ENCODE results near the gene IGFALS. TPM values are rescaled to one million over a fixed set of nuclear protein-coding genes. Genes with fewer than 3 reads are reported as not detected.

IGFALS gene
- not detected in 2 replicates for total RNA-seq
- polyA plus RNA-seq (2012), result 0.08 TPM

DNA sequence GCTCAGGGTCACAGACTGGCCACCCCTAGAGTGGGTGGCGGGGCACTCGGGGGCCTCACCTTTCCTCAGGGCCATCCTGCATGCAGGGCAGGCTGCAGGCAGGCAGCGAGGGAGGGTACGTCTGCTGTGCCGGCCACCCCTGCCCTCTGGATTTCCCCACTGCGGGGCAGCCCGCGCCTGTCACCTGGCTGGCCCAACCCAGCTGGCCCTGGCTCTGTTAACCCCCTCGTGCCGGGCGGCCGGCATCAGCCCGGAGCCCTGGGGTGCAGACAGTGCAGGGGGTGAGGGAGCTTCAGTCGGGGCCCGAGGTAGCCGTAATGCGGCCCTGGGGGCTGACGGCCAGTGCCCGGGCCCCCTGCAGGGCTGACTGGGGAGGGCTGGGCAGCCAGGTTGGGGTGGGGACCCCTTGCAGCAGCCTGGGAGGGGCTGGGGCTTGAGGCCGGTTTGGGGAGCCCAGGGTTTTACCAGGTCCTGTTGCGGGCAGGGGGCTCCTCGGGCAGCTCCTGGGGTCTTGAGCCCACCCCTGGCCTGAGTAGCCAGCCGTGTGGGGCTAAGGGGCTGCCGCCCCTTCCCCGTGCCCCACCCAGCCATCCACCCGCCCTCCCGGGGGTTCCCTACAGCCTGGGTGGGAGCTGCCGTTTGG, at the start of gene IGFALS:
Gene IGFALS (minus strand): TSS at position 128 of the 643 bp plus-strand sequence. CDS start 53 bp downstream, at position 75.
- DNase-seq (ENCODE audit: low read depth), result no peak

DNA sequence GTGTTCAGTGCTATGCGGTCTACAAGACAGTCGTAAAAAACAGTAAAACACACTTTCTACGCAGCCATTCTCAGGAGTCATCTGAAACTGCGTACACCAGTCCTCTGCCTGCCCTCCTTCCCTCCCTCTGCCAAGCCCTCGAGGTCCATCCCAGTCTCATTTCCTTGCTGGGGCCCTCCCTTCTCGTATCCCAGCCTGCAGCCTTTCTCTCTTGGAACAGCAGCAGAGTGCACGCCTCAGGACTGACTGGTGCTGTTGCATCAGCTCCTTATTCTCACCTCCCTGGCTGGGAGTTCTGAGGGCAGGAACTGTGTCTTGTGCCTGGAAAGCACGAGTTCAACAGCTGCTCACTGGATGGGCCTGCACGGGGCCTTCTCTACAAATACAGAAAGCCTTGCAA, 46.0 kb upstream of the IGFALS start:
- DNase-seq (ENCODE audit: low read depth), result peak; percentile 10

DNA sequence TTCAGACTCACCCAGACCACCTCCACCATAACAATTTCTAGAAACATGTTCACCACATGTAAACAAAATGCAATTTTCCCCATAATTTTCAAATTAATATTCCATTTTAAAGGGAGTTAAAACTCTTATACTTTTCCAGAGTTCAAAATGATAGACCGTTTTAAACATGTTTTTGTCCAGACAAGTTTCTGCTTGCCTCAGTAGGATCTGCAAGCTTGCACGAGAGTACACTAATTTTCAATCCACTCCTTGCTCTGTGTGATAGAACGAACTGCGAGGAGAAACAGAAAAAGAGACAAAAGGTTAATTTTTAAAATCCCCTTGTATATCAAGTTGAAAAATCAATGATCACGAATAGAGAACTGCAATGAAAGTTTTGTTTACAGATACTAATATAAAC, 40.6 kb upstream of the IGFALS start:
- DNase-seq (ENCODE audit: low read depth), result no peak

DNA sequence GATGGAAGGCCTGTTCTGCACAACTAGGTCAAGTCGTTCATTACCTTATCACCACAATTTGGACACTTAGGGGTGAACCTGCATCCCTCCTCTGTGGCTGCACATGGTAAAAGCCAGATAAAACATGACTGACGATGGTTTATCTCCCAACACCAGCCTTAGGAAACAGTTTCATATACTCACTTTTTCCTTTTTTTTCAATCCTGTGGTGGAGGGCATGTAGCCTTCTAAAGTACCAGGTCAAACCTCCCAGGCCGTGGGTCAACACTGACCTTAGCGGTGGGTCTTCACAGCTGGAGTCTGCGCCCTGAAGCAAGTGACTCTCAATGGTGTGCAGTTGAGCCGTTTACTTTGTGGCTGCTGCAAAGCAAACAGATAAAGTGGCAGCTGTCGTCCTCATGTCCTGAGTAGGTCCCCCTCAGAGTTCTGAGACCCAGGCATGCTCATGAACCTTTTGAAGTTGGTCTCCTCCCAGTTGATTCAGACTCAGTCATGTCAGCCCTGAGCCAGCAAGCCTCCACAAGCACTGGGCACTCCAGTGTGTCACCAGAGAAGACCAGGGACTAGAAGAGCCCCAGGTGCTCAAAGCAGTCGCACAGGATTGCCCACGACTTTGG, 39.4 kb upstream of the IGFALS start:
- no peak for DNase-seq (ENCODE audit: low read depth)

DNA sequence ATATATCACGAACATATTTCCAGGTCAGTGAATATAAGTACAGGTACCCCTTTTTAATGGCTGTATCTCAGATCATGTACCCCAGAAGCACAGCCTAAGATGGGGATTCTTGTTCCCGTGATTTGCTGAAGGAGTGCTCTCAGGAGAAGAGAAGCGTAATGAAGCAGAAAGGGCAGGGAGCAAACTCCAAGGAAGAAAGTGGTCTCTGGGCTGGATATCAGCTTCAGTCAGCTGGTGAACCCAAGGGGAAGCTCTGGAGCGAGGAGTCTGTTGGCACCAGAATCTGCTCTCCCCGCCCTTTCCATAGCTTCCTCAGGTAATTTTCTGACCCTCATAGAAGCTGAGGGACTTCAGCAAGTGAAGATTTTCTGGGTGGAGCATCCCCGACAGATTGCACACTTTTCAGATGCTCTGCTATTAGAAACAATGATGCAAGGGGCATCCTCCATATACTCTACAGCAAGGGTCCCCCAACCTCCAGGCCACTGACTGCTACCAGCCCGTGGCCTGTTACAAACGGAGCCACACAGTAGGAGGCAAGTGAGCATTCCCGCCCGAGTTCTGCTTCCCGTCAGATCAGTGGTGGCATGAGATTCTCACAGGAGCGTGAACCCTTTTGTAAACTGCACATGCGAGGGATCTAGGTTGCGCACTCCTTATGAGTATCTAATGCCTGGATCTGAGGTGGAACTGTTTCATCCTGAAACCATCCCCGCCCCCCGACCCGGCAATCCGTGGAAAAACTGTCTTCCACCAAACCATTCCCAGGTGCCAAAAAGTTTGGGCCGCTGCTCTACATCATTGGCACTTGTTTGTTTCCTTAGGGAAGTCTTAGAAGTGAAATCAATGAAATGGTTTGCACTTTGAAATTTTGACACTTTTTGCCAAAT, 37.9 kb upstream of the IGFALS start:
- no peak for DNase-seq (ENCODE audit: low read depth)

DNA sequence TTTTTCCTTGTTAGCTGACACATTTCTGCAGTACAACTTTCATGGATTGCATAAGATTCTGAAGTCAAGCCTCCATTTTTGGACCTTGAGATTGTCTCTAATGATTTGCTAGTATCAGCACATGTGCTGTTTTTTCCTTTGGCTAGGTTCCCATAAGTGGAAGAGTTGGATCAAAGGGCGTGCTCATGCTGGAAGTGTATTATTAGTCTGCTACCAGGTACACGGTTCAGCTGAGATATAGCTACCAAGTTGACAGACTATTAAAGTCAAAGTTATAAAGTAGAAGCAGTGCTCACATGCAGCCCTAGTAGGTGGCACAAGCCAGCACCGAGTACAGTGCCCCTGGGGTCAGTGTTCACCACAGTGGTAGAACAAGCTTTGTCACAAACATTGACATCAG, 36.7 kb upstream of the IGFALS start:
- no peak for DNase-seq (ENCODE audit: low read depth)

DNA sequence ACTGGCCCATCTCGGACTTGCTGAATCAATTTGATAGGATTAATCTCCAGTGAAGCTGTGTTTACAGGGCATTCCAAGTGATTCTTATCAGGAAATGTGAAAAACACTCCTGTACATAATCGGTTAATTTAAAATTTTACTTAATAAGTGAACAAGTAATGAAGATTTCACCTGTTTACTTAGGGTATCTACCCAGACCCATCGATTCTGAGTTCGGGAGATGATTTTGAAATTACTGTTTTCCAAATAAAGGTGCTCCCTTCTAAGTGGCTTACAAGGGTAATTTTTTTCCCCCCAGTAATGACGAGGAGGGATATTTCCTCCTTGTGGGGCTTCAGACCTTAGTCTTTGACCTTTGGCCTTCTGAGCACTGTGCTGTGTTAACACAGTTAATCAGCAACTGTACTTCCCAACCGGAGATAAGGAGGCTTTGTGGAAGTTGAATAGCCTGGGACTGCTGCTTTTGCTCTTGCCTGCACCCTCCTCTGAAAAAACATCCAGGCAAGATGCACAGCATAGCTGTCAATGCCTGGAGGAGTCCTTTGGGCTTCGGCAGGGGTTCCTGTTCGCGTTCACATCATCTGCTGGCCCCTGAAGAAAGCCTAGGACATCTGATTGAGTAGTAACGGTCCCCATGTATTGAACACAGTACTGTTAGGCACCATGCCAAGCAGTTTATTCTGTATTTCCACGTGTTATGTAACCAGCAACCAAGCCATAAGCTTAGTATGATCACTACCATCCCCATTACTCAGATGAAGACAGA, 35.3 kb upstream of the IGFALS start:
- DNase-seq (ENCODE audit: low read depth), result no peak

DNA sequence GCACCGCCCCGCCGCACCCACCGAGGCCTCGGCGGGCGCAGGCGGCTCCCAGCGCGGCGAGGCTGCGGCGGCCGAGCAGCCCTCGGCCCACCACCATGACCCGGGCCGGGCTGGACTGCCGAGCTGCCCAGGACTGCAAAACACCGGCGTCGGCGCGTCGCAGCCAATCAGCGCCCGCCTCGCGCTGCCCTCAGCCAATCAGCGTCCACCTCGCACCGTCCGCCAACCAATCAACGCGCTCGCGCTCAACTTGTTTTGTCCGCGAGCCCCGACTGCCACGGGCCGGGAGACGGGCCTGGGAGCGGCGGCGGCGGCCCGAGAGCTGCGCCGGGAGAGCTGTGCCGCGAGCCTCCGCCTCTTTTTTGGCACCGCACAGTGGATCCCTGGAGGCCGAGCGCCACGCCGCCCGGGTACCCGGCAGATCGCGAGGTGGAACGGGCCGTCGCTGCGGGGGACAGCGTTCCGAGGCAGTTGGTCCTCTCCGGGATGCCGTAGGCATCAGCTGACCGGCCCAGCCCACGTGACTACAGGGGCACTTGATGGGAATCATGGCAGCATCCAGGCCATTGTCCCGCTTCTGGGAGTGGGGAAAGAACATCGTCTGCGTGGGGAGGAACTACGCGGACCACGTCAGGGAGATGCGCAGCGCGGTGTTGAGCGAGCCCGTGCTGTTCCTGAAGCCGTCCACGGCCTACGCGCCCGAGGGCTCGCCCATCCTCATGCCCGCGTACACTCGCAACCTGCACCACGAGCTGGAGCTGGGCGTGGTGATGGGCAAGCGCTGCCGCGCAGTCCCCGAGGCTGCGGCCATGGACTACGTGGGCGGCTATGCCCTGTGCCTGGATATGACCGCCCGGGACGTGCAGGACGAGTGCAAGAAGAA, 33.4 kb upstream of the IGFALS start, which contains the start of the genes FAHD1 and HAGH:
Gene FAHD1 (plus strand): TSS at position 516 of the 883 bp plus-strand sequence. CDS start 33 bp downstream, at position 549.
Gene HAGH (minus strand): TSS at position 135 of the 883 bp plus-strand sequence. CDS start 38 bp downstream, at position 97.
- DNase-seq (ENCODE audit: low read depth), result peak; percentile 94

DNA sequence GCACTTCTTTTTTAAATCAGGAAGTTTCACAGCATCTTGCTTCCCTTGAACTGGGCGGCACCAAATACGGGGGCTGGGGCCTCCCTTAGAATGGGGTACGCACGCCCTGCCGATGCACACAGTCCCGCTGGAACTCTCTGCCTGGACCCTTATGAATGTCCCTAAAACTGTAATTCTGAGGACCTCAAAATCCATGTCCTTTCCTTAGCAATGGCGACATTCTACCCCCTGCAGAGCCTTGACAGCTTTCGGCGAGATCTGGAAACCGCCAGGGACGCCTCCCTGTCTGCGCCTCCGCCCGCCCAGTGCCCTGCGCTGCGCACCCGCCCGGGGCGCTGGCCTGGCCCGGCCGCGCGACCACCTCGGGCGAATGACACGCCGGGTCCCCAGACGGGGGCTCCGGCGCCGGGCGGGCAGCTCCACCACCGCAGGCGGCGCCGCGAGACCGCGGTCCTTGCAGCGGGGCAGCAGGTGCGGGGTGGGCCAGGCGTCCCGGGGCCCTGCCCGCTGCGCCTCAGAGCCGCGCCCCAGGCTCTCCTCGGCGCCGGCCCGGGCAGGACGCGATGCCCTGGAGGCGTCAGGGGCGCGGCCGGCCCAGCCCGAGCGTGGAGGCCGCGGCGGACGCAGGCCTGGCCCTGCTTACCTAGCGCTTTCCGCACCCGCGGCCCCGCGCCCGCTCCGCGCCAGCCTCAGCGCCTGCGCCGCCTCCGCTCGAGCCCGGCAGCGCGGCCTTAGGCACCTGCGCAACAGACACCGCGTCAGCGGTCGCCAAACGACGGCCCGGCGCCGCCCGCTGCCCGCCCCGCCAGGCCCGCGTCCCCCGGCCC, 32.6 kb upstream of the IGFALS start:
- peak; percentile 52 for DNase-seq (ENCODE audit: low read depth)

DNA sequence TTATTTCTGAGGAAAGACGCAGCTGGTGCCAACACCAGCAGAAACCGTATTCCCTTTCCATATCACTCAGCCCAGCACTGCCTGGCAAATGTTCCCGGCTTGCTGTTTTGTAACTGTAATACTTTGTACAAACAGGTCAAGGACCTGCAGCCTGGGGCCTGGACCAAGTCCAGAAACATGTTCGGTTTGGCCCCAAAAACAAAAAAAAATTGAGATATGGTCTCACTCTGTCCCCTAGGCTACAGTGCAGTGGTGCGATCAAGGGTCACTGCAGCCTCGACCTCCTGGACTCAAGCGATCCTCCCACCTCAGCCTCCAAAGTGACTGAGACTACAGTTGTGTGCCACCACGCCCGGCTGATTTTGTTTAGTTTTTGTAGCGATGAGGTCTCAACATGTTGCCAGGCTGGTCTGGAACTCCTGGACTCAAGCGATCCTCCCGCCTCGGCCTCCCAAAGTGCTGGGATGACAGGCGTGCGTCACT, 31.9 kb upstream of the IGFALS start:
- DNase-seq (ENCODE audit: low read depth), result no peak

DNA sequence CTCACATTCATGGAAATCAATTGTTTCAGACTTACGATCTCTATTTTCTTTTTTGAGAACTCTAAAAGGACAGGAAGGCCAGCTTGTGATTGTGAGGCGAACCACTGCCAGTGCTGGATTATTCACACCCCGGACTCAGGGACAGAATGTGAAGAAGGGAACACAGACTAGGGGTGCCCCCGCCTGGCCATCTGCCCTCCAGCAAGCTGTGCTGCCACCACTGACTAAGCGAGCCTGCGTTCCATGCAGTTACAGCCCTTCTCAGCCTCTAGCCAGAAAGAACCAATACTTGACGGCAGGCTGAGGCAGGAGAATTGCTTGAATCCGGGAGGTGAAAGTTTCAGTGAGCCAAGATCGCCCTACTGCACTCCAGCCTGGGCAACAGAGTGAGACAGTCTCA, 30.3 kb upstream of the IGFALS start:
- peak; percentile 59 for DNase-seq (ENCODE audit: low read depth)

DNA sequence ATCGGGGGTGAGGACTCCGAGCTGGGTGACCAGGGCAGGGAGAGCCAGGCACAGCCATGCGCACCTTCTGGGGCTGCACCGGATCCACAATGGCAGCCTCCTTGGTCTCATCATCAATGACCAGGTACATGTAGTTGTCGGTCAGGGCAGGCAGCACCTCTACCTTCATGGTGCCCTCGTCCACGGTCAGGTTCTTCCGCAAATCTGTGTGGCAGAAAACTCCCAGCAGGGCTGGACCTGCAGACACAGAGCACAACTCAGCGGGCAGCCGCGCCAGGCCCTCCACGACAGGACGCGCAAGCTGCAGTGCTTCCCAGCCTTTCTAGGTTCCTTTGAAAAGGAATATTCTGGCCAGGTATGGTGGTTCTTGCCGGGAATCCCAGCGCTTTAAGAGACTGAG, 29.3 kb upstream of the IGFALS start:
- DNase-seq (ENCODE audit: low read depth), result no peak

DNA sequence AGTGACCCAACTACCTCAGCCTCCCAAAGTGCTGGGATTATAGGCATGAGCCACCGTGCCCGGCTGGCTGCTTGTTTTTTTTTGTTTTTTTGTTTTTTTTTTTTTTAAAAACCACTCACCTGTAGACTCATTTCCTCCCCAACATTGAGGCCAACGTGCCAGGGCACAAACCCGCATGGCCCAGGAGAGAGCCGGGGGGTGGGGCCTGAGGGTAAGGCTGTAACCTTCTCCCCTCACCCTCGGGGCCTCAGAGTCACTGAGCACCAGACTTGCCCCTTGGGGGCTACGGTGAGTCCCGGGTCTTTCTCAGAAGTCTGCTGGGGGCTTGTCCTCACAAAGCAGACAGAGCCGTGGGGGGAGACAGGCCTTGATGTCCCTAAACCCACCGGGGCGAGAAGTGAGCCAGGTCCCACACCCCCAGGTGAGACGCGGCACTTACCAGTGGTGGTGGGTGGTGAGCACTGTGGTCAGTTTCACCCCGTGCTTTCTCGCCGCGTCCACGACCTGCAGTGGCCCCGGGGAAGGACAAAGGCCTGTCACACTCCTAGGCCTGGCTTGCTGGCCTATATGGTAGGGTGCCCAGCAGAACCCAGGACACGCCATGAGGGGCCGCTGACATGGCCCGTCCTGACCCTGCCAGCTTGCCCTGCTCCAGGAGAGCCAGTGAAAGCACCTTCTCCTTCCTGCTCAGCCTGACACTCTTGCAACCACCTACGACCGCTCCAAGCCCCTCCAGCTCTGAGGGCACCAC, 28.5 kb upstream of the IGFALS start:
- no peak for DNase-seq (ENCODE audit: low read depth)

DNA sequence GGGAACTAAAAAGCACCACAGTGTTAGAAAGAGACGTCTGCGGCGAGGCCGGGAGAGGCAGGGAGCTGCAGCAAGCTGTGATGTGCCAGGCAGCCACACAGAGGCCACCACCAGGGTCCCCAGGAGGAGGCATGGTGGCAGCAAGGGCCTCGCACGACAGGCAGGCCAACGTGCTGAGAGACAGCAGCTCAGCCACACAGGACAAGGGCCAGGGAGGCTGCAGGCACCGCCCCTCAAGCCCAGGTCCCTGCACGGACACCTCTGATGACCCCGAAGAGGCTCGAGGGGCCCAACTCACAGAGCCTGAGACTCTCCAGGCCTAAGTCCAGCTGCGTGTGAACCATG, 27.4 kb upstream of the IGFALS start:
- DNase-seq (ENCODE audit: low read depth), result no peak

DNA sequence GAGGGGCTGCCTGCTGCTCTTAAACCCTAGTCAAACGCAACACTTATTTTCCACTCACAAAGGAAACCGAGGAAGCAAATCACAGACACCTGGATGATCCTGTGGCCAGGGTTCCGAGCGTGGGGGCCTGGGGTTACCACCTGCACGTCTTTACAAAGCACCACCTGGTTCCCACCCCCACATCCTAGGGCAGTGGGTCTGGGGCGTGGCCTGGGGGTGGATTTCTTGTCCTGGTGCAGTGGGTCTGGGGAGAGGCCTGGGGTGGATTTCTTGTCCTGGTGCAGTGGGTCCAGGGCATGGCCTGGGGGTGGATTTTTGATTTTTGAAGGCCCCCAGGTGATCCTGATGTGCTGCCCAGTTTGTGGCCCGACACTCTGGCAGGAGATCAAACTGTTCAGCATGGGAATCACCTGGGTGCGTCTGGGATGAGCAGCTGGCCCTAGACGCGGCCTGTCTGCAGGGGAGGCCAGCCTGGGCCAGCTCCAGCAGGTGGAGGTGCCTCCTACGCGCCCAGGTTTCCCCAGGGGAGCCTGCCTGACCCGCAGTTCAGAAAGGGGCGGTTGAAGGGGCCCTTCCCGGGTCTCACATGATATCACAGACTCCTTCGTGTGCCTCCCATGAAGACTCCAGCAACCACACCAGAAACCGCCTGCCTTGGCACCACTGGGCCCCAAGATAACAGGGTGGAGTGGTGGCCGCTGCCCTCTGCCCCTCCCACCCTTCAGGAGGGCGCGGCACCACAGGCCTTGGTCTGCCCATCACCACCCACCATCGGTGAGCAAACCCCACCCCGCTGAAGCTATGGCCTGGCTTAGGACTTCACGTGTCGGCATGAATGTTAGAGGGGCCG, 26.8 kb upstream of the IGFALS start:
- no peak for DNase-seq (ENCODE audit: low read depth)

DNA sequence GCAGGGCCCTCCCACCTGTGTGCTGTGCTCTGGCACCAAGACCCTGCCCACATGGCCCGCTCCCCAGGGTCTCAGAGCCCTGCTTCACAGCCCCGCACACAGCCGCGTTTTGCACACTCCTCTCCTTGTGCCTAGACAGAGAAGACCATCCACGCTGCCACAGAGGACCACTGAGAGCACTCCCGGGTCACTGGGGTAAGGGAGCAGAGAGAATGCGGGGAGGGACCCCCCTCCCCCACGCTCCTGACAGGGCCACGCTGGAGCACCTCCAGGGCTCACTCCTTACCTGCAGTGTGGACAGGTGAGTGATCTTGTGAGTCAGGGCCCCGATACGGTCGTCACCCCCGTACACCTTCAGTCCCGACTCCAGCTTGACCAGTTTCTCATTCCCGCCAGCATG, 26.1 kb upstream of the IGFALS start:
- no peak for DNase-seq (ENCODE audit: low read depth)

DNA sequence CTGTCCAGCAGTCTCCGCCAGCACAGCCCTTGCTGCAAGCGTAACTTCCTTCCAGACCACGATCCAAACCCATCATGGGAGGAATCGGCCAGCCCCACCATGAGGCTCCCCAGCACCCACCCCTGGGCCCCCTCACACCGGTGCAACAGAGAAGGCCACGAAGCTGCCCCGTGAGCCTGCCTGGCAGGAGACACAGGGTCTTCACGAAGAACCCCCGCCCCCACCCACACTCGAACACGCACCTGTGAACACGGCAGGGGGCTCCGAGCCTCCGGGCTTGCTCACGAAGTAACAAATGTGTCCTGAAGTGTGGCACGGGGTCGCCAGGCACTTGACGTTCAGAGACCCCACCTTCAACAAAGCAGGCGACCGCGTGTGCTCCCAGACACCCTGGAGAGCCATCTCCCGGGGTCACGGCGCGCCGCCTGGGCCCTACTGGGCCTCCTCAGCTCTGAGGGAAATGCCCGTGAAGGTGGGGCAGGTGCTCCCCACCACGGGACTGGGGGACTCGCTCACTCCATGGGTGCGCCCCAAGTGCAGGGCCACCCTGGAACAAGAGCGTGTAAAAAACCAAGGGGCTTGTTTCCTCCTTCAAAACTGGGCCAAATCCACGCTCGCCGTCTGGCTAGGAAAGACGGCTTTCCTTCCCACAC, 25.5 kb upstream of the IGFALS start:
- no peak for DNase-seq (ENCODE audit: low read depth)
